Fibroblast of skin of back (primary cell): ENCODE results near the gene ASB16. TPM values are rescaled to one million over a fixed set of nuclear protein-coding genes. Genes with fewer than 3 reads are reported as not detected.
A peak's percentile ranks its signal among the peaks of the same experiment; 100 is the strongest.
"Not testable (repeated sequence)": the region's sequence is repeated elsewhere in the genome, so short reads cannot be mapped to it uniquely, and the experiment has no call there.

Experiments
- DNase-seq: peaks from one replicate; pipeline ENCODE4 v3.0.0-alpha.2; 2013
- polyA plus RNA-seq, 2 experiments: library from polyadenylated mRNA; unstranded; fragments of 120-200 nt; gene quantifications; one replicate each; pipeline ENCODE4 v1.2.1, GENCODE V29; 2013; ENCODE audit not compliant: insufficient read length in 2 of 2

ASB16 gene
- 0.78 TPM for polyA plus RNA-seq (2013, experiment 1 of 2; ENCODE audit: insufficient read length)
- polyA plus RNA-seq (2013, experiment 2 of 2; ENCODE audit: insufficient read length) = 0.50 TPM

- peak; percentile 37 for DNase-seq
These were observed at the start of gene ASB16 for GRCh38 chr17:44170499-44171201. Gene ASB16, plus strand, starts transcription at chr17:44170704. Its CDS starts 86 bp downstream, at chr17:44170790.

- DNase-seq = no peak
These were observed 49.5 kb upstream of the ASB16 start for GRCh38 chr17:44120851-44121605.

GRCh38 chr17:44121997-44122815, 48.3 kb upstream of the ASB16 start:
- no peak for DNase-seq

DNA sequence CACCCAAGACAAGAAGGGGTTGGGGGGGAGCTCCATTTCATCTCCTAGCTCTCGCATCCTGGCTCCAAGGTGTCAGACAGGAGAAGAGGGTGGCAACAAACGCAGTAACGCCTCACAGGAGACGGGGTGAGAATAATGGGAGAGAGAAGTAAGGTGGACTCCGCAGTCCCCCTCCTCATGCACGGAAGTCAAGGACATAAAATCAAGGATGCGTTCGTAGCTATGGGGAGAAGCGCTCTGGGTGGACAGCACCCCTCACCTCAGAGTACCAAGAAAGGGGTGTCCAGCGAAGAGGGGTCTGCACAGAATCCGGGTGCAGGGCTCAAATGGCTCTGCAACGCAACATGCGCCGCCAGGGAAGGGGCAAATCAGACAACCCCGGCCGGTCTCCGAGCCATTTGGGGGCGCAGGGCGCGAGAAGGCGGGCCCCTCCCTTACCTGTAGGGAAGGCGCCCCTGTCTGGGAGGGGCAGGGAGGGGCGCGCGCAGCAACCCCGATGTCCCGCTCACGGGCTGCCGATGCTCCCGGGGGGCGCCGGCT, 47.6 kb upstream of the ASB16 start:
- no peak for DNase-seq

GRCh38 chr17:44123356-44124117, 47.0 kb upstream of the ASB16 start, which contains the start of gene HDAC5:
Gene HDAC5, minus strand, starts transcription at chr17:44123641. Its CDS starts 6,126 bp downstream, at chr17:44117515.
- peak; percentile 95 for DNase-seq

GRCh38 chr17:44124118-44124438, 46.4 kb upstream of the ASB16 start:
- no peak for DNase-seq

DNA sequence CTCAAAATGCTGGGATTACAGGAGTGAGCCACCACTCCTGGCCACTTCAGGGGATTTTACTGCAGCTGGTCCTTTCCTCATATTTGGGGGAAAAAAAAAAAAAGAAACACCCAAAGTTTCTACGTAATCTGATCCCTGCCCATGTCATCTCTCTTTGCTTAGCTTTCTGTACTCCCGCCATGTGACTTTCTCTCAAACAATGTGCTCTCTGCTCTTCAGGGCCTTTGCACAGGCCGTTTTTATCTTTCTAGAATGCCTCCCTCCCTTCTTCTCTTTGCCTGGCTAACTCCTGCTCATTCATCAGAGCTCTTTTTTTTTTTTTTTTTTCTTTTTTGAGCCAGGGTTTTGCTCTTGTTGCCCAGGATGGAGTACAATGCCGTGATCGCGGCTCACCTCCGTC, 42.1 kb upstream of the ASB16 start:
- no peak for DNase-seq

- no peak for DNase-seq
These were observed 39.7 kb upstream of the ASB16 start for GRCh38 chr17:44130693-44131349.

DNA sequence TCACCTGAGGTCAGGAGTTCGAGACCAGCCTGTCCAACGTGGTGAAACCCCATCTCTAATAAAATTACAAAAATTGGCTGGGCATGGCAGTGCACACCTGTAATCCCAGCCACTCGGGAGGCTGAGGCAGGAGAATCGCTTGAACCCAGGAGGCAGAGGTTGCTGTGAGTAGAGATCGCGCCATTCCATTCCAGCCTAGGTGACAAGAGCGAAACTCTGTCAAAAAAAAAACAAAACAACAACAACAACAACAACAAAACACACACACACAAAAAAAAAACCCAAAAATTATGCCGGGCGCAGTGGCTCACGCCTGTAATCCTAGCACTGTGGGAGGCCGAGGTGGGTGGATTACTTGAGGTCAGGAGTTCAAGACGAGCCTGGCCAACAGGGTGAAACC, 39.1 kb upstream of the ASB16 start:
- not testable (repeated sequence) for DNase-seq

DNA sequence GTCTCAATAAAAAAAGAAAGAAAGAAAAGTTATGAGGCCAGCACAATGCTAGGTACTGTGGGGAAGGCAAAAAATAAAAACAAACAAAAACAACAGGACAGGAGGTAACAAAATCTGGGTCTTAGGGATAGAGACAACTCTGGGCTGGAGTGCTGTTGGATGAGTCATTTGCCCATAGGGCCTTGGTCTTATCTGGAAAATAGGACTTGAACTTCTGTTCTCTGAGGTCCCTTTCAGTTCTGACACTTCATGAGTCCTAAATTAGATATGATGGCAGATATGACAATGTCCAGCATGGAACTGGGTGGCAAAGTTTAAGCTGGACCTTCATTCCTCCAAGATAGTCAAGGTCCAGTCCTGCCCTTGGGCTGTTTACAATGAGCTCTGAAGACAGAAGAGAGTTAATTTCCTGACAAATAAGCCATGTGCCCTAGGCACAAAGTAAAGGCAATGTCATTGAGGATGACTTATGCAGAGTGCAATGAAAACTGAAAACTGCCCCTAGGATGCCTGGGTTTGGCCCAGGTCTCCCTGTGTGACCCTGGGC, 38.2 kb upstream of the ASB16 start:
- no peak for DNase-seq

DNA sequence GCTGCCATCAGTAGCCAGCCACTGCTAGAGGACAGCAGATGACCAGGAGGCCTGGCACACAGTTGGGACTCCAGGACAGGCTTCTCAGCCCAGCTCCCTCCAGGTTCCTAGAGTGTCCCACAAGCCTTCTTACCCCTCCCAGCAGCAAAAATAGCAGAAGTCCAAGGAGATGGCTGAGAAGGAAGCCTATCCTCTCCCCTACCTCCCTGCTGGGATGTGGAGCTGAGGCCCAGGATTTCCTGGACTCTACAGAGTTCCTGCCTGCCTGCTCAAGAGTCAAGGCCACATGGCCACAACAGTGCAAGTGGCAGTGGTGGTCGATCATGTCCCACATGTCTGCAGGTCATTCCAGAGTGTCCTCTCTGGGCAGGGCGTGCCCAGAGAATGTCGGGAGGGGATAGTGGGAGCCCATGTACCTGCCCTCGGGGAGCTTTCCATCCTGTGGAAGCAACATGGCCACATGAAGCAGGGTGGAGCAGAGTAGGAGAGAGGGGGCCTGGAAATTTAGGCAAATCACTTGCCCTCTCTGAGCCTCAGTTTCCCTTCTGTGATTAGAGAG, 36.5 kb upstream of the ASB16 start:
- no peak for DNase-seq

DNA sequence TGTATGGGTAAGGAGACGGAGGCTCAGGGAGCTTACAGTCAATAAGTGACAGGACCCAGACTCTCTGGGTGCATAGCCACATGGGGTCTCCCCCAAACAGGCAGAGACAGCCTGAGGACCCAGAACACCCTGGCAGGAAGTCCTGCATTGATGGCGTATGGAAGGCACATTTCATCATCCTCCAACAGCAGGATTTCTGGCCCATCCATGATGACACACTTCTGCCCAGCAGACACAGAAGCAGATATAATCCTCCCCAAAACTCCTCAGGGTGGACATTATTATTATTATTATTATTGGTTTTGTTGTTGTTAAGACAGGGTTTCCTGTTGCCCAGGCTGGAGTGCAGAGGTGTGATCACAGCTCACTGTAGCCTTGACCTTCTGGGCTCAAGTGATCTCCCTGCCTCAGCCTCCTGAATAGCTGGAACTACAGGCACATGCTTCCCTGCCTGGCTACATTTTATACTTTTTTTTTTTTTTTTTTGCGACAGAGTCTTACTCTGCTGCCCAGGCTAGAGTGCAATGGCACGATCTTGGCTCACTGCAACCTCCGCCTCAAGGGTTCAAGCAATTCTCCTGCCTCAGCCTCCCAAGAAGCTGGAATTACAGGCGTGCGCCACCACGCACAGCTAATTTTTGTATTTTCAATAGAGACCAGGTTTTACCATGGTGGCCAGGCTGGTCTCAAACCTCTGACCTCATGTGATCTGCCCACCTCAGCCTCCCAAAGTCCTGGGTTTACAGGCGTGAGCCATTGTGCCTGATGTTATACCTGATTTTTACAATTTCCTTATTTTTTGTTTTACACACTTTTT, 35.5 kb upstream of the ASB16 start:
- no peak for DNase-seq

- DNase-seq = peak; percentile 100
These were observed 32.4 kb upstream of the ASB16 start for GRCh38 chr17:44137891-44138709.

- DNase-seq = not testable (repeated sequence)
These were observed 26.6 kb upstream of the ASB16 start for GRCh38 chr17:44143921-44144320.

GRCh38 chr17:44144966-44145739, 25.4 kb upstream of the ASB16 start:
- no peak for DNase-seq

- DNase-seq = no peak
These were observed 23.8 kb upstream of the ASB16 start for GRCh38 chr17:44146375-44147346.

GRCh38 chr17:44147812-44148211, 22.7 kb upstream of the ASB16 start:
- DNase-seq = no peak
